Chondrocyte (in vitro differentiated cells): ENCODE results near the gene PTPRH. TPM values are rescaled to one million over a fixed set of nuclear protein-coding genes. Genes with fewer than 3 reads are reported as not detected.

Experiments
- DNase-seq: peaks from one replicate; pipeline ENCODE4 v3.0.0; 2021; ENCODE audit warnings: mixed read lengths, low spot score
- H3K27ac Mint-ChIP-seq: one replicate; pipeline ENCODE4 v1.8.0; 2021; ENCODE audit warnings: mild to moderate bottlenecking, moderate library complexity, mixed read lengths; ENCODE audit not compliant: unreplicated experiment
- H3K27me3 Mint-ChIP-seq: 2 replicates; pipeline ENCODE4 v1.8.0; 2021; ENCODE audit warnings: low read depth, mixed read lengths
- H3K36me3 Mint-ChIP-seq: 2 replicates; pipeline ENCODE4 v1.8.0; 2021; ENCODE audit warnings: low read depth, mixed read lengths
- H3K4me1 Mint-ChIP-seq: 2 replicates; pipeline ENCODE4 v1.8.0; 2021; ENCODE audit warnings: low read depth, mild to moderate bottlenecking, mixed read lengths
- H3K4me3 Mint-ChIP-seq: one replicate; pipeline ENCODE4 v1.8.0; 2021; ENCODE audit warnings: mild to moderate bottlenecking, moderate library complexity, mixed read lengths; ENCODE audit not compliant: unreplicated experiment
- H3K9me3 Mint-ChIP-seq: 2 replicates; pipeline ENCODE4 v1.8.0; 2021; ENCODE audit warnings: low read depth, mixed read lengths
- total RNA-seq: library from RNA; stranded (reverse); gene quantifications from 3 replicates; pipeline ENCODE4 v1.2.1, GENCODE V29; 2021
- TF ChIP-seq, protein P1 (sequence below): fragments of 200-600 bp; sonication (generic); IDR thresholded peaks from 2 replicates; pipeline ENCODE4 v1.5.0; 2021; ENCODE audit warnings: antibody characterized with exemption, mild to moderate bottlenecking, moderate library complexity

PTPRH gene
- total RNA-seq, 1 donor from 2014 or later, result 0.42 TPM

DNA sequence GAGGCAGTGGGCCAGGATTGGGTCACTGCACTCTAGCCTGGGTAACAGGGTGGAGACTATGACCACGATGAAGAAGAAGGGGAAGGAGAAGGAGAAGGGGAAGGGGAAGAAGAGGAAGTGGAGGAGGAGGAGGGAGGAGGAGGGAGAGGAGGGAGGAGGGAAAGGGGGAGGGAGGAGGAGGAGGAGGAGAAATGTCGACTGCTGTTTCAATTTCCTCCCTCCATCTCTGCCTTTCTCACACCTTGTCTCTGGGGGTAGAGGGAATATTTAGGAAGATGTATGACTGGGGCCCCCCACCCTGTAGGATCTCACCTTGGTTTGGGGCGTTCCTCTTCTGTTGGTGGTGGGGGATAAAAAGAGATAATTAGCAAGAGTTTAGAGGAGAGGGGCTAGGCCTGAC lies 64.1 kb downstream of the PTPRH start:
- H3K36me3 Mint-ChIP-seq, result no peaks in the 10 kb centered on the region
- no peak overlapping the region for H3K4me3 Mint-ChIP-seq
- TF ChIP-seq, protein P1, sequence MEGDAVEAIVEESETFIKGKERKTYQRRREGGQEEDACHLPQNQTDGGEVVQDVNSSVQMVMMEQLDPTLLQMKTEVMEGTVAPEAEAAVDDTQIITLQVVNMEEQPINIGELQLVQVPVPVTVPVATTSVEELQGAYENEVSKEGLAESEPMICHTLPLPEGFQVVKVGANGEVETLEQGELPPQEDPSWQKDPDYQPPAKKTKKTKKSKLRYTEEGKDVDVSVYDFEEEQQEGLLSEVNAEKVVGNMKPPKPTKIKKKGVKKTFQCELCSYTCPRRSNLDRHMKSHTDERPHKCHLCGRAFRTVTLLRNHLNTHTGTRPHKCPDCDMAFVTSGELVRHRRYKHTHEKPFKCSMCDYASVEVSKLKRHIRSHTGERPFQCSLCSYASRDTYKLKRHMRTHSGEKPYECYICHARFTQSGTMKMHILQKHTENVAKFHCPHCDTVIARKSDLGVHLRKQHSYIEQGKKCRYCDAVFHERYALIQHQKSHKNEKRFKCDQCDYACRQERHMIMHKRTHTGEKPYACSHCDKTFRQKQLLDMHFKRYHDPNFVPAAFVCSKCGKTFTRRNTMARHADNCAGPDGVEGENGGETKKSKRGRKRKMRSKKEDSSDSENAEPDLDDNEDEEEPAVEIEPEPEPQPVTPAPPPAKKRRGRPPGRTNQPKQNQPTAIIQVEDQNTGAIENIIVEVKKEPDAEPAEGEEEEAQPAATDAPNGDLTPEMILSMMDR, result no peak
- H3K27me3 Mint-ChIP-seq, result peaks cover 46% of the 10 kb centered on the region
- peaks cover 3% of the 10 kb centered on the region for H3K4me1 Mint-ChIP-seq
- no peaks in the 10 kb centered on the region for H3K9me3 Mint-ChIP-seq
- no peak overlapping the region for H3K27ac Mint-ChIP-seq
- no peak for DNase-seq

DNA sequence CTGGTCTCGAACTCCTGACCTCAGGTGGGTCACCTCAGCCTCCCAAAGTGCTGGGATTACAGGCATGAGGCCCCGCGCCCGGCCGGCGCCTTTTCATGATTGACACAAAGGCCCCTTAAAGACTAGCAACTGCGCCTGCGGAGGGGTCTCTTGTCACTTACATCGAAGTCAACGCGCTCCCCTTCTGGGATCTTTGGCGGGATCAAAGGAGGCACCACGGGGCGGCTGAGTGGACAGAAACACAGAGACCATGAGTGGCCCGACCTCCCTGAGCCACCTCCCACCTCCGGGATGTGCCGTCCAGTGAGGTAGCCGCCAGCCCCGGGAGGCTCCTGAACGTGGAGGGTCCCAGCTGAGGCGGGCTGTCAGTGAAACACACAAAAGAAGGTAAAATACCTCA lies 67.6 kb downstream of the PTPRH start:
- TF ChIP-seq, protein P1, result no peak
- Mint-ChIP-seq H3K4me1 (peaks cover 3% of the 10 kb centered on the region), H3K27me3 (peaks cover 30% of the 10 kb centered on the region), H3K9me3 (no peaks in the 10 kb centered on the region), H3K27ac (no peak overlapping the region), H3K36me3 (no peaks in the 10 kb centered on the region), H3K4me3 (peak overlapping the region; percentile 19)
- no peak for DNase-seq

DNA sequence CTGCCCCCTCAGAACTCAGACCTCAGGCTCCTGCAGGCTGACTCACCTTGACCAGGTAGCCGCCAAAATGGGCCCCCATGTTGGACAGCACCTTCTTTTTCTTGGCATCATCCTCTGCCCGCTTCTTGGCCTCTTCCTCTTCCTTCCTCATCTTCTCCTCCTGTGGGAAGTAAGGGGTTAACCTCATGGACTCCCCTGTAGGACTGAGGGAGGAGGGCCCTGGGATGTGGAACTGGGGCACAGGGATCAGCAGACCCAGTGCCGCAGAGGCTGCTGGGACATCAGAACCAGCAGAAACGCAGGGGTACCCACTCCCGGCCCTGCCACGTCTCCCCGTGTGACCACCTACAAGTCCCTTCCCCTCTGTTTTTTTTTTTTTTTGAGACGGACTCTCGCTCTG lies 71.4 kb downstream of the PTPRH start:
- TF ChIP-seq, protein P1, result no peak
- Mint-ChIP-seq H3K27ac (no peak overlapping the region), H3K27me3 (peaks cover 21% of the 10 kb centered on the region), H3K9me3 (no peaks in the 10 kb centered on the region), H3K4me1 (peaks cover 3% of the 10 kb centered on the region), H3K4me3 (no peak overlapping the region), H3K36me3 (no peaks in the 10 kb centered on the region)
- DNase-seq, result no peak

DNA sequence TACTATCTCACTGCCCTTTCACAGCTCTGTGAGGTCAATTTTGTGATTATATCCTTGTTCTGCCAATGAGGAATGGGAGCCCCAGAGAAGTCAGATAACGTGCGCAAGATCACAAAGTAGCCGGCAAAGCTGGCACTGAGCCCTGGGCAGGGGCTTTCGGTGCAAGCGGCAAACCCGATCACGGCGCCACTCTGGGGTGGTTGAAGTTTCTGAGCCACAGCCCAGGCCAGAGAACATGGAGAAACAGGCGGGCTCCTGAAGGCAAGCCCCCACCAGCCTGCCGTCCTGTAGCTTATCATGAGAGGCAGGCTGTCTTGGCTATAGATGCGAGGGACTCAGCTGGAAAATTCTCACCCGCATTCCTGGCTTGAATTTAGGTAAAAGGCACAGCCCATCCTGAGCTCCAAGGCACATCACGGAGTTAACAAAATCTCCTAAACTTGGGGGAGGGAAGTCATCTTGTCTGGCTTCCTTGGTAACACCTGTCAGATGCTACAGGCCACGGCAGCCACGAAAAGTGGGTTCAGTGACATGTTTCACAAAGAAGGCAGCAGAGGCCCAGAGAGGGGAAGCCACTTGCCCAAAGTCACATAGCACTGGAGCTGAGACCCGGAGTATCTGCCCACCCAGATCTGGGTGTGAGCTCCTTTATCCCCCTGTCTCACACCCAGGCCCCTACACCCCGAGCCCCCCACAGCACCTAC lies 72.8 kb downstream of the PTPRH start:
- Mint-ChIP-seq H3K27ac (no peak overlapping the region), H3K36me3 (no peaks in the 10 kb centered on the region), H3K27me3 (peaks cover 25% of the 10 kb centered on the region), H3K4me1 (peaks cover 3% of the 10 kb centered on the region), H3K9me3 (no peaks in the 10 kb centered on the region), H3K4me3 (no peak overlapping the region)
- no peak for DNase-seq
- TF ChIP-seq, protein P1, result no peak

DNA sequence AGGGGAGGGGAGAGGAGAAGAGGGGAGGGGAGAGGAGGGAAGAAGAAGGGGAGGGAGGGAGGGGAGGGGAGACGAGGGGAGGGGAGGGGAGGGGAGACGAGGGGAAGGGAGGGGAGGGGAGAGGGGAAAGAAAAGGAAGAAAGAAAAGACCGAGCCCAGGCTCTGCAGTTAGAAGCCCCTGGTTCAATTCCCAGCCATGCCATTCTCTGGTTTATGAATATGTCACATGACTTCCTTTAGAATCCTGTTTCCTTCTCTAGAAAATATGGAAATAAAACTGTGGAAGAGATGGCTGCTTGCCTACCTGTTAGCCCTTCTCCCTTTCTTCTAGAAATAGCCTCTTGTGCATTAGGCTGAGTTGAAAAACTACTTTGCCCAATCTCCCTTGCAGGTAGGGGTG lies 74.6 kb downstream of the PTPRH start:
- H3K4me1 Mint-ChIP-seq, result no peaks in the 10 kb centered on the region
- peaks cover 33% of the 10 kb centered on the region for H3K27me3 Mint-ChIP-seq
- TF ChIP-seq, protein P1, result no peak
- H3K4me3 Mint-ChIP-seq, result no peak overlapping the region
- DNase-seq, result no peak
- H3K9me3 Mint-ChIP-seq, result no peaks in the 10 kb centered on the region
- no peak overlapping the region for H3K27ac Mint-ChIP-seq
- no peaks in the 10 kb centered on the region for H3K36me3 Mint-ChIP-seq
